WI38 (cell line): ENCODE measurements around the gene ABCC2.
"Not testable (repeated sequence)": the region's sequence is repeated elsewhere in the genome, so short reads cannot be mapped to it uniquely, and the experiment has no call there.

ENCODE experiments used
- H3K4me3 ChIP-seq: 2 replicates; pipeline ENCODE4 v1.5.1; 2011; ENCODE audit warnings: low read depth, mild to moderate bottlenecking, control low read depth, low read length
- TF ChIP-seq, protein P1 (sequence below): IDR thresholded peaks from 2 replicates; pipeline ENCODE4 v1.5.1; 2012; ENCODE audit warnings: low read depth, mild to moderate bottlenecking, control low read depth, low read length

The ABCC2 gene

GRCh38 chr10:99875473-99875872 lies 93.0 kb downstream of the ABCC2 start:
- TF ChIP-seq, protein P1, sequence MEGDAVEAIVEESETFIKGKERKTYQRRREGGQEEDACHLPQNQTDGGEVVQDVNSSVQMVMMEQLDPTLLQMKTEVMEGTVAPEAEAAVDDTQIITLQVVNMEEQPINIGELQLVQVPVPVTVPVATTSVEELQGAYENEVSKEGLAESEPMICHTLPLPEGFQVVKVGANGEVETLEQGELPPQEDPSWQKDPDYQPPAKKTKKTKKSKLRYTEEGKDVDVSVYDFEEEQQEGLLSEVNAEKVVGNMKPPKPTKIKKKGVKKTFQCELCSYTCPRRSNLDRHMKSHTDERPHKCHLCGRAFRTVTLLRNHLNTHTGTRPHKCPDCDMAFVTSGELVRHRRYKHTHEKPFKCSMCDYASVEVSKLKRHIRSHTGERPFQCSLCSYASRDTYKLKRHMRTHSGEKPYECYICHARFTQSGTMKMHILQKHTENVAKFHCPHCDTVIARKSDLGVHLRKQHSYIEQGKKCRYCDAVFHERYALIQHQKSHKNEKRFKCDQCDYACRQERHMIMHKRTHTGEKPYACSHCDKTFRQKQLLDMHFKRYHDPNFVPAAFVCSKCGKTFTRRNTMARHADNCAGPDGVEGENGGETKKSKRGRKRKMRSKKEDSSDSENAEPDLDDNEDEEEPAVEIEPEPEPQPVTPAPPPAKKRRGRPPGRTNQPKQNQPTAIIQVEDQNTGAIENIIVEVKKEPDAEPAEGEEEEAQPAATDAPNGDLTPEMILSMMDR, result no peak
- no peak overlapping the region for H3K4me3 ChIP-seq

DNA sequence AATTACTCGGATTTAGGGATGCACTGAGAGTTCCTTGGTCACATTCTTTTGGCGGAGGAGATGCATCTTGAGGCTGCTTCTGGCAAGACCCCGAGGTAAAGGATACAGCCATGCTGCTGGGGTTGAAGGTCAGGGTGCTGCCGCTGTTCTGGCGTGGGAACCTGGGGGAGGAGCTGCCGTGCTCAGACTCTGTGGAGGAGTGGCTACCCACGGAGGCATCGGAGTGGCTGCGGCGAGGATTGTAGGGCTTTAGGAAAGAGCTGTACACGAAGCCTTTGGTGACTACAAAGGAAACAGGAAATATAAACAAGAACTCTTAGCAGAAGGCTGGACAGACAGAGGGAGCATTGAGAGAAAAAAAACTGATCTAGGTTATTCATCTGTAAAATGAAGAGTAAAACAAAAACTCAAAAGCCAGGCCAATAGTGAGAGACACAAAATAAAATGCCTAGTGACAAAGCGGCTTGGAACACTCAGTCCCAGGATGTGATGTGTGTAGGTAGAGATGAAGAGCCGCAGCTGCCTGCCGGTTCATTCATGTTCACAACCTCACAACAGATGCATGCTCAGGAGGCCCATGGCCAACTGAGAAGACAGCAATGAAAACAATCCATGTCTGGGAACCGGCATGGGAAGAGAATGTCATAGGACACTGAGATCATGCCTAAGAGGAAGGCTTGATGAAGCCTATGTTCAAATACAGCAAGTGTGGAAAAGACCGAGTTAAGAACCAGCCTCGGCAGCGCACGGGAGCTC lies 97.8 kb downstream of the ABCC2 start:
- H3K4me3 ChIP-seq, result no peak overlapping the region
- TF ChIP-seq, protein P1, result no peak

- TF ChIP-seq, protein P1, result no peak
- no peak overlapping the region for H3K4me3 ChIP-seq
Measured at GRCh38 chr10:99881371-99881770, 98.9 kb downstream of the ABCC2 start.

- TF ChIP-seq, protein P1, result no peak
- H3K4me3 ChIP-seq, result no peak overlapping the region
Measured at GRCh38 chr10:99883523-99883922, 101.1 kb downstream of the ABCC2 start.

- no peak overlapping the region for H3K4me3 ChIP-seq
- TF ChIP-seq, protein P1, result no peak
Measured at GRCh38 chr10:99888622-99889021, 106.2 kb downstream of the ABCC2 start.

DNA sequence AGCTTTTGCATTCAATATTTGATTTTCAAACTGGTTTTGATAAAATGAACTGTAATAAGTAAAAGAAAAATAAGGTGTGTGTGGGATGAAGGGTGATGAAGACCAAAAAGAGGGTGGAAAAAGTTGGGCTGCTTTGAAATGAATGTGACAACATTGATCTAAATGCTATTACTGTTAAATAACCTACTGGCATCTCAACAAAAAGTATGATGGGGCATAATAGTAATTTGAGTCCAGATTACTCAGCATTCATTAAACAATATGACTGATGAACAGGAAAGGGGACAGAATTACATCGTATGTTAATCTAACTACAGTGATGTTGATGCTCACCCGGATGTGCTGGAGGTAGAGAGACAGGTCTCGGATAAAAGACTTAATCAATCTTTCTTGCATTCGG lies 112.2 kb downstream of the ABCC2 start:
- TF ChIP-seq, protein P1, result no peak
- no peak overlapping the region for H3K4me3 ChIP-seq

- not testable (repeated sequence) for H3K4me3 ChIP-seq
Measured at GRCh38 chr10:99895066-99895465, 112.6 kb downstream of the ABCC2 start.

DNA sequence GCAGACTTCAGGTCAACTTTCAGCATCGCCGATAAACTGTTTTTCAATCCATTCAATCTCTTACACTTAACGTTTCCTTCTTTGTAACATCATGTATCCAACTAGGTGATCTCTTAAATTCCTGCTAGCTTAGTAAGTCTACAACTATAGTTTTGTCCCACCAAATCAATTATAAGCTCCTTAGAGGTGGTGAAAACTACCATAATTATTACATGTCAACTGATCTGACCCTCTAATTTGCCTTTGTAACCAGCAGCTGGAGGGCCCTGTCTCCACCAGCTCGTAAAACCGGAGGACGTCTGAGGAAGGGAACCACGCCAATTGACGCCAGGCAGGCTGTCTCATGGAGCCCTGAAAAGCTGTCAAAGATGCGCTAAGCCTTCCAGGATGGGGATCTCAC lies 113.4 kb downstream of the ABCC2 start:
- TF ChIP-seq, protein P1, result no peak
- no peak overlapping the region for H3K4me3 ChIP-seq
